CD4-positive, alpha-beta T cell treated with Interleukin-12 subunit alpha and Interleukin-12 subunit beta, for 1 hour (primary cell): Measurements from ENCODE around the gene TACC2.

Experiments
- DNase-seq: peaks from one replicate; pipeline ENCODE4 v3.0.0-alpha.2; 2020

Gene TACC2

GRCh38 chr10:122282909-122283308 is 293.9 kb downstream of the TACC2 start:
- no peak for DNase-seq

- DNase-seq: no peak
Measured at GRCh38 chr10:122285506-122286444, 296.8 kb downstream of the TACC2 start.

GRCh38 chr10:122286867-122287266 is 297.9 kb downstream of the TACC2 start:
- no peak for DNase-seq

GRCh38 chr10:122287570-122287969 is 298.6 kb downstream of the TACC2 start:
- DNase-seq: no peak

- no peak for DNase-seq
Measured at GRCh38 chr10:122288262-122288661, 299.3 kb downstream of the TACC2 start.

GRCh38 chr10:122288917-122289316 is 300.0 kb downstream of the TACC2 start:
- no peak for DNase-seq

GRCh38 chr10:122290334-122290733 is 301.4 kb downstream of the TACC2 start:
- no peak for DNase-seq

GRCh38 chr10:122290833-122291532 is 302.0 kb downstream of the TACC2 start:
- DNase-seq: no peak

- DNase-seq: no peak
Measured at GRCh38 chr10:122291739-122292138, 302.8 kb downstream of the TACC2 start.

- no peak for DNase-seq
Measured at GRCh38 chr10:122292376-122292775, 303.4 kb downstream of the TACC2 start.

GRCh38 chr10:122293156-122293960 is 304.4 kb downstream of the TACC2 start:
- no peak for DNase-seq

GRCh38 chr10:122293961-122294380 is 305.0 kb downstream of the TACC2 start:
- DNase-seq: no peak

GRCh38 chr10:122294511-122295450 is 305.8 kb downstream of the TACC2 start:
- no peak for DNase-seq

GRCh38 chr10:122295451-122295809 is 306.5 kb downstream of the TACC2 start:
- no peak for DNase-seq

GRCh38 chr10:122296363-122297120 is 307.6 kb downstream of the TACC2 start:
- DNase-seq: no peak

GRCh38 chr10:122297583-122297982 is 308.6 kb downstream of the TACC2 start:
- no peak for DNase-seq

- no peak for DNase-seq
Measured at GRCh38 chr10:122298206-122298597, 309.2 kb downstream of the TACC2 start.

GRCh38 chr10:122298598-122299301 is 309.8 kb downstream of the TACC2 start:
- DNase-seq: peak; percentile 60

GRCh38 chr10:122299423-122300075 is 310.6 kb downstream of the TACC2 start:
- no peak for DNase-seq
